HCT116 (cell line): ENCODE measurements around the gene RCOR2. TPM values are rescaled to one million over a fixed set of nuclear protein-coding genes. Genes with fewer than 3 reads are reported as not detected.

Source experiments
- ATAC-seq: fragments of 200-7000 bp; cut with Tn5 transposase; 2 replicates; pipeline ENCODE4 v1.9.1; 2020; ENCODE audit warnings: mild to moderate bottlenecking, moderate library complexity
- BruUV-seq: library from RNA; stranded (reverse); fragments of 400-500 nt; replicated peaks from 2 replicates; lab custom pipeline; 2021; lab: Mats Ljungman, UMichigan
- CTCF ChIA-PET: fragments of 300-600 bp; sonication (Branson Sonifier 250); formaldehyde crosslinking; loops from one replicate; lab custom pipeline; 2021; ENCODE audit warnings: antibody characterized with exemption; lab: Charles Lee
- POLR2A ChIA-PET: fragments of 300-600, 350-600 bp; sonication (Branson Sonifier 250); formaldehyde crosslinking; loops from one replicate; lab custom pipeline; 2021; ENCODE audit warnings: antibody characterized with exemption; lab: Charles Lee
- RAD21 ChIA-PET, 2 experiments: fragments of 300-600 bp; sonication (Branson Sonifier 250); formaldehyde crosslinking; loops; one replicate each; lab custom pipeline; 2023; ENCODE audit warnings: low total read pairs in 2 of 2; ENCODE audit not compliant: uncharacterized antibody in 2 of 2, unreplicated experiment in 2 of 2, low non-redundant PET in 1 of 2; lab: Charles Lee
- DNase-seq: peaks from one replicate; pipeline ENCODE4 v3.0.0-alpha.2; 2010; ENCODE audit warnings: low read depth, low spot score
- H2AFZ ChIP-seq: fragments of 200-600 bp; shearing (Covaris generic), sonication (generic); 2 replicates; pipeline ENCODE4 v1.6.1; 2017; ENCODE audit warnings: low read depth, mixed run types, mixed read lengths, antibody characterized with exemption, low read length; ENCODE audit not compliant: poor library complexity, severe bottlenecking
- H3K27ac ChIP-seq: 2 replicates; pipeline ENCODE4 v1.5.1; 2012; ENCODE audit warnings: low read depth, low read length
- H3K27me3 ChIP-seq: fragments of 200-600 bp; sonication (generic); 2 replicates; pipeline ENCODE4 v1.6.1; 2016; ENCODE audit warnings: mixed run types, low read length, mixed read lengths; ENCODE audit not compliant: insufficient read depth
- H3K36me3 ChIP-seq, 2 experiments: fragments of 200-500 bp in 1 of 2; fragments of 200-600 bp in 1 of 2; sonication (Bioruptor generic) in 1 of 2; sonication (generic) in 1 of 2; 2 replicates each; pipeline versions ENCODE4 v1.5.1 to v1.6.1; 2014 to 2016; ENCODE audit warnings: low read length in 2 of 2, inconsistent platforms in 1 of 2, mixed read lengths in 1 of 2, mixed run types in 1 of 2; ENCODE audit not compliant: insufficient read depth in 2 of 2, control insufficient read depth in 1 of 2
- H3K4me1 ChIP-seq, 2 experiments: fragments of 200-600 bp in 1 of 2; sonication (generic) in 1 of 2; 2 replicates each; pipeline versions ENCODE4 v1.5.1 to v1.6.1; 2012 to 2017; ENCODE audit warnings: low read length in 2 of 2, inconsistent platforms in 1 of 2, mild to moderate bottlenecking in 1 of 2, mixed read lengths in 1 of 2, mixed run types in 1 of 2, moderate library complexity in 1 of 2; ENCODE audit not compliant: insufficient read depth in 2 of 2, control insufficient read depth in 1 of 2
- H3K4me2 ChIP-seq: fragments of 200-600 bp; sonication (generic); 2 replicates; pipeline ENCODE4 v1.6.1; 2017; ENCODE audit warnings: mixed run types, low read length, mixed read lengths
- H3K4me3 ChIP-seq, 2 experiments: fragments of 200-600 bp in 1 of 2; sonication (generic) in 1 of 2; replicated peaks in 1 of 2; 2 replicates each; pipeline ENCODE4 v1.5.1; 2011 to 2016; ENCODE audit warnings: low read length in 2 of 2, control low read depth in 1 of 2, low read depth in 1 of 2, mild to moderate bottlenecking in 1 of 2, mixed read lengths in 1 of 2, mixed run types in 1 of 2
- H3K79me2 ChIP-seq: fragments of 200-600 bp; sonication (generic); 2 replicates; pipeline ENCODE4 v1.6.1; 2017; ENCODE audit warnings: mild to moderate bottlenecking, mixed run types, low read length, moderate library complexity, mixed read lengths; ENCODE audit not compliant: insufficient read depth
- H3K9ac ChIP-seq: fragments of 200-600 bp; sonication (generic); 2 replicates; pipeline ENCODE4 v1.6.1; 2016; ENCODE audit warnings: low read length, mixed read lengths
- H3K9me2 ChIP-seq: fragments of 200-600 bp; sonication (generic), shearing (Covaris generic); 2 replicates; pipeline ENCODE4 v1.6.1; 2017; ENCODE audit warnings: mixed run types, mild to moderate bottlenecking, moderate library complexity; ENCODE audit not compliant: insufficient read depth
- H3K9me3 ChIP-seq, 2 experiments: fragments of 200-500 bp in 1 of 2; fragments of 200-600 bp in 1 of 2; sonication (Bioruptor generic) in 1 of 2; sonication (generic) in 1 of 2; 2 replicates each; pipeline ENCODE4 v1.6.1; 2014 to 2017; ENCODE audit warnings: low read length in 2 of 2, mixed read lengths in 2 of 2, inconsistent platforms in 1 of 2, low read depth in 1 of 2, mild to moderate bottlenecking in 1 of 2, mixed run types in 1 of 2, moderate library complexity in 1 of 2; ENCODE audit not compliant: control insufficient read depth in 1 of 2, insufficient read depth in 1 of 2
- H4K20me1 ChIP-seq: fragments of 200-600 bp; sonication (generic), shearing (Covaris generic); 2 replicates; pipeline ENCODE4 v1.6.1; 2017; ENCODE audit warnings: mixed run types, mild to moderate bottlenecking, moderate library complexity; ENCODE audit not compliant: insufficient read depth
- CBX3 ChIP-seq: IDR thresholded peaks from 2 replicates; pipeline ENCODE4 v1.6.1; 2012; ENCODE audit warnings: low read depth
- CEBPB ChIP-seq: IDR thresholded peaks from 2 replicates; pipeline ENCODE4 v1.6.1; 2012; ENCODE audit warnings: low read depth
- EGR1 ChIP-seq: IDR thresholded peaks from 2 replicates; pipeline ENCODE4 v1.6.1; 2012; ENCODE audit warnings: low read depth
- ELF1 ChIP-seq: IDR thresholded peaks from 2 replicates; pipeline ENCODE4 v1.6.1; 2012; ENCODE audit warnings: low read depth, borderline replicate concordance
- EZH2 ChIP-seq: fragments of 200-600 bp; sonication (generic); IDR thresholded peaks from 2 replicates; pipeline ENCODE4 v1.6.1; 2017; ENCODE audit warnings: antibody characterized with exemption, mixed run types
- EZH2phosphoT487 ChIP-seq: fragments of 200-600 bp; IDR thresholded peaks from 2 replicates; pipeline ENCODE4 v1.6.1; 2018; ENCODE audit warnings: antibody characterized with exemption, borderline replicate concordance
- FOSL1 ChIP-seq: IDR thresholded peaks from 2 replicates; pipeline ENCODE4 v1.6.1; 2012; ENCODE audit warnings: low read depth
- JUND ChIP-seq: IDR thresholded peaks from 2 replicates; pipeline ENCODE4 v1.6.1; 2012
- POLR2A ChIP-seq: IDR thresholded peaks from 2 replicates; pipeline ENCODE4 v1.7.0; 2011; ENCODE audit warnings: borderline replicate concordance; ENCODE audit not compliant: insufficient read depth, insufficient read length; ENCODE audit errors: extremely low read depth
- POLR2AphosphoS5 ChIP-seq: IDR thresholded peaks from 2 replicates; pipeline ENCODE4 v1.6.1; 2011; ENCODE audit warnings: mild to moderate bottlenecking, low read depth, low read length, moderate library complexity
- REST ChIP-seq: IDR thresholded peaks from 2 replicates; pipeline ENCODE4 v1.6.1; 2012; ENCODE audit warnings: low read depth
- SIN3A ChIP-seq: IDR thresholded peaks from 2 replicates; pipeline ENCODE4 v1.6.1; 2012; ENCODE audit warnings: low read depth
- SP1 ChIP-seq: IDR thresholded peaks from 2 replicates; pipeline ENCODE4 v1.6.1; 2012; ENCODE audit warnings: low read depth
- TCF7L2 ChIP-seq: IDR thresholded peaks from 2 replicates; pipeline ENCODE4 v1.7.0; 2011; ENCODE audit warnings: borderline replicate concordance, inconsistent platforms; ENCODE audit not compliant: insufficient read depth, insufficient read length; ENCODE audit errors: extremely low read depth
- YY1 ChIP-seq: IDR thresholded peaks from 2 replicates; pipeline ENCODE4 v1.6.1; 2011; ENCODE audit warnings: low read length, low read depth, moderate library complexity, mild to moderate bottlenecking; ENCODE audit not compliant: insufficient replicate concordance; ENCODE audit errors: extremely low read depth
- ZBTB33 ChIP-seq: IDR thresholded peaks from 2 replicates; pipeline ENCODE4 v1.6.1; 2011; ENCODE audit warnings: mild to moderate bottlenecking, low read length, moderate library complexity; ENCODE audit not compliant: insufficient replicate concordance; ENCODE audit errors: extremely low read depth
- ZFX ChIP-seq: fragments of 450-650 bp; IDR thresholded peaks from 2 replicates; pipeline ENCODE4 v1.6.1; 2017
- intact Hi-C: fragments of 100-400 bp; cut with micrococcal nuclease; formaldehyde crosslinking; loops from 2 replicates; pipeline ENCODE4 v1.10.0; 2022
- total RNA-seq: library from RNA; stranded (reverse); gene quantifications from one replicate; pipeline ENCODE4 v1.2.1, GENCODE V29; 2021; ENCODE audit not compliant: unreplicated experiment

Gene RCOR2
- total RNA-seq, 1 experiment from 2014 or later = 10.8 TPM

GRCh38 chr11:63879598-63880402 is 37.2 kb downstream of the RCOR2 start:
- Histone ChIP-seq H3K27me3 (no peaks in the 10 kb centered on the region), H3K4me3 (no peak overlapping the region), H3K9me3 (no peaks in the 10 kb centered on the region), H2AFZ (no peak overlapping the region), H3K4me2 (no peak overlapping the region), H3K9ac (no peak overlapping the region), H3K9me2 (no peaks in the 10 kb centered on the region), H4K20me1 (no peaks in the 10 kb centered on the region), H3K36me3 (no peaks in the 10 kb centered on the region; a peak in 1 of 4 replicates), H3K79me2 (peaks cover 81% of the 10 kb centered on the region), H3K27ac (no peak overlapping the region), H3K4me1 (no peaks in the 10 kb centered on the region)
- POLR2A ChIA-PET = no interaction called here
- CTCF ChIA-PET = no interaction called here
- ATAC-seq (no peak), DNase-seq (no peak)
- TF ChIP-seq CBX3 (no peak), TCF7L2 (no peak), SP1 (no peak), CEBPB (no peak), POLR2AphosphoS5 (no peak), POLR2A (no peak), YY1 (no peak), ZFX (no peak), EZH2phosphoT487 (no peak), SIN3A (no peak), ELF1 (no peak), FOSL1 (no peak), JUND (no peak), EZH2 (no peak), ZBTB33 (no peak), EGR1 (no peak), REST (no peak)
- intact Hi-C loops = no loop called here
- no TSS peak for BruUV-seq
- RAD21 ChIA-PET = no interaction called here
